ENCODE results near the gene BNC2.

BNC2 gene

DNA sequence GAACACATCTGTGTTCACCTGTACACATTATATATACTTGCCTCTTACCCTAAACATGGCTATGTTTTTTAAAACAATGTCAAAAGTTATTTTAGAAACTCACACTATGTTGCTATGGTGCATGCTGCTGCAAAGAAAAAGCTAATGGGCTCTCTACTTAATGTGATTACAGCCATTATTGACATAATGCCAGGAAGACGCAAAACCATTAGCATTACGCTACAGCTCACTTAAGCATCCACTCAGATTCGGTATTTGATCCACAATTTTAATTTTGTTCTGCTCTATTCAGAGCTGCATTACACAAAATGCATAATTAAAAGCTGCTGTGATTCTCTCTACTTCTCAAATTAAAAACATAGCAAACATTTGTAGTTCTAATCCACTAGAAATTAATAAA lies 395.2 kb downstream of the BNC2 start:
- POLR2A ChIA-PET, result no interaction called here
- DNase-seq (ENCODE audit: extremely low spot score), result no peak
- TF ChIP-seq, protein P1, sequence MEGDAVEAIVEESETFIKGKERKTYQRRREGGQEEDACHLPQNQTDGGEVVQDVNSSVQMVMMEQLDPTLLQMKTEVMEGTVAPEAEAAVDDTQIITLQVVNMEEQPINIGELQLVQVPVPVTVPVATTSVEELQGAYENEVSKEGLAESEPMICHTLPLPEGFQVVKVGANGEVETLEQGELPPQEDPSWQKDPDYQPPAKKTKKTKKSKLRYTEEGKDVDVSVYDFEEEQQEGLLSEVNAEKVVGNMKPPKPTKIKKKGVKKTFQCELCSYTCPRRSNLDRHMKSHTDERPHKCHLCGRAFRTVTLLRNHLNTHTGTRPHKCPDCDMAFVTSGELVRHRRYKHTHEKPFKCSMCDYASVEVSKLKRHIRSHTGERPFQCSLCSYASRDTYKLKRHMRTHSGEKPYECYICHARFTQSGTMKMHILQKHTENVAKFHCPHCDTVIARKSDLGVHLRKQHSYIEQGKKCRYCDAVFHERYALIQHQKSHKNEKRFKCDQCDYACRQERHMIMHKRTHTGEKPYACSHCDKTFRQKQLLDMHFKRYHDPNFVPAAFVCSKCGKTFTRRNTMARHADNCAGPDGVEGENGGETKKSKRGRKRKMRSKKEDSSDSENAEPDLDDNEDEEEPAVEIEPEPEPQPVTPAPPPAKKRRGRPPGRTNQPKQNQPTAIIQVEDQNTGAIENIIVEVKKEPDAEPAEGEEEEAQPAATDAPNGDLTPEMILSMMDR (IDR thresholded peaks at IDR 0.05; ENCODE audit: control extremely low read depth, extremely low read depth, low read depth, missing control alignments), result no peak
- CTCF ChIA-PET, result no interaction called here

DNA sequence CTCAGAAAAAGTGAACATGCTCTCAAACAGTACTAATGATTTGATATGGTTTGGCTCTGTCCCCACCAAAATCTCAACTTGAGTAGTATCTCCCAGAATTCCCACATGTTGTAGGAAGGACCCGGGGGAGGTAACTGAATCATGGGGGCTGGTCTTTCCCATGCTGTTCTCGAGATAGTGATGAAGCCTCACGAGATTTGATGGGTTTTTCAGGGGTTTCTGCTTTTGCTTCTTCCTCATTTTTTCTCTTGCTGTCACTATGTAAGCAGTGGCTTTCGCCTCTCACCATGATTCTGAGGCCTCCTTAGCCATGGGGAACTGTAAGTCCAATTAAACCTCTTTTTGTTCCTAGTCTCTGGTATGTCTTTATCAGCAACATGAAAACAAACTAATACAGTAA lies 401.3 kb downstream of the BNC2 start:
- ChIA-PET CTCF (no interaction called here), POLR2A (no interaction called here)
- TF ChIP-seq, protein P1 (IDR thresholded peaks at IDR 0.05; ENCODE audit: control extremely low read depth, extremely low read depth, low read depth, missing control alignments), result no peak
- DNase-seq (ENCODE audit: extremely low spot score), result no peak

DNA sequence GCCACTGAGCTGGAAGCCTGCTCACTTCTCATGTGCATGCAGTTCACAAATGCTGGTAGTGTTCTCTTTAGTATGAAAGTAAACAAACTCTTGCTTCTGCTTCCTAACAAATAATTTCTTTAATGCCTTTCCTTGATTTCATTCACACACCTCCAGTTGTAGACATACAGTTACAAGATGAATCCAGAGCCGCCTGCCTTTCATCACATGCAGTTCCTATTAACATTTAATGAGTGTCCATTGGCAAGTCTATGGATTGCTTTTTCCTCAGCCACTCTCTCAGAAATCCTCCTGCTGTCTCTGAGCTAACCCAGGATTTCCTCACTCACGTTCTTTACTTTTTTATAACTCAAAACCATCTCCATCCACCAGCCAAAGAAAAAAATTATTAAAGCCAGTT lies 408.6 kb downstream of the BNC2 start:
- DNase-seq (ENCODE audit: extremely low spot score), result no peak
- TF ChIP-seq, protein P1 (IDR thresholded peaks at IDR 0.05; ENCODE audit: control extremely low read depth, extremely low read depth, low read depth, missing control alignments), result no peak
- ChIA-PET POLR2A (no interaction called here), CTCF (interaction anchor here (1.1 to 1.3 kb wide), 2 partner anchors 11 to 12 kb away, joined by 3 read pairs; no protein-coding TSS in a partner anchor)

DNA sequence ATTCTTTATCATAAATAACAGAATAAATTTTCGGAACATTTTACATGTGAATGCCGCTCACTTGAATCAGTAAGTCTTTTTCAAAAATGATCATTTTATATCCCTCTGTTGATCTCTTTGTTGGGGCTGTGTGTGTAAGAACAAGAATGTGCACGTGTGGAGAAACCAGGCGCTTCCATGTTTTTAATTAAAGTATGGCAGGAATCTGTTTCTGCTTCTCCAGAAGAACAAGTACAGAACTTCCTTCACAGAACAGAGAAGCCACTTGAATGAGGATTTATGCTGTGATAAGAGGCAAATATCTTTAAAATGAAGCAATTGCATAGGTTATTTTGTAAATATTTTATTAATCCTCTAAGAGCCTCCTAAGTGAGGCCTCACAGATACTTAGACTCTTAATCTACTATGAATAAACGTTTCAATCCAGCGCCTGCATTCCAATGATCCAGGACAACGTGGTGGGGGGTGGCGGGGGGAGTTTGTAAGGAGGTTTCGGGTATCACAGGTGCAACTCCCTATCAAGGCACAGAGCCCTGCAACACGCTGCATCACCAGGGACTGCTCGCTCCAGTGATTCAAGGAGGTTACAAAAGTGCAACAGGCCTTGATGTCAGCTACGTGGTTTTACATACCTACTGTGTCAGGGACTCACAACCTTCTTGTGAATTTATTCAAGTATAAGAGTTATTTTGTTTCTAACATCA lies 409.2 kb downstream of the BNC2 start:
- no peak for DNase-seq (ENCODE audit: extremely low spot score)
- CTCF ChIA-PET, result interaction anchor here (1.1 to 1.3 kb wide), 2 partner anchors 11 to 12 kb away, joined by 3 read pairs; no protein-coding TSS in a partner anchor

DNA sequence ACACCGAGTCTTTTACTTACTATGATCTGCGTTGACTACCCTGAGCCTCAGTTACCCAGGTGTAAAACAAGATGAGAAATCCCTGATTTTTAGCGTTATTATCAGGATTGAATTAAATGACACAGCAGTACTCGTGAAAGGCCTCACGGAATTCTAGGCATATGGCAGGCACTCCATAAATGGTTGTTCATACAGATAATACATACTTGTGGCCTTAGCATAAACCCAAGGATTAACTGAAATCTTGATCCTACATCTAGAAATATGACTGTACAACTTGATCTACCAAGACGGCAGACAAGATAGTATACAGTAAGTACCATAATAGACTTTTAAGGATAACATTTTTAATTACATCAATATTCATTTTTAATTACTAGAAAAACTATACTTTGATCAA lies 409.8 kb downstream of the BNC2 start:
- TF ChIP-seq, protein P1 (IDR thresholded peaks at IDR 0.05; ENCODE audit: control extremely low read depth, extremely low read depth, low read depth, missing control alignments), result no peak
- ChIA-PET CTCF (interaction anchor here (1.2 kb wide), 1 partner anchor 13 kb away, joined by 4 read pairs; no protein-coding TSS in a partner anchor), POLR2A (no interaction called here)
- no peak for DNase-seq (ENCODE audit: extremely low spot score)

More for the DNA sequence above, 409.2 kb downstream of the BNC2 start:
- TF ChIP-seq, protein P1 (IDR thresholded peaks at IDR 0.05; ENCODE audit: control extremely low read depth, extremely low read depth, low read depth, missing control alignments), result no peak
- POLR2A ChIA-PET, result no interaction called here

DNA sequence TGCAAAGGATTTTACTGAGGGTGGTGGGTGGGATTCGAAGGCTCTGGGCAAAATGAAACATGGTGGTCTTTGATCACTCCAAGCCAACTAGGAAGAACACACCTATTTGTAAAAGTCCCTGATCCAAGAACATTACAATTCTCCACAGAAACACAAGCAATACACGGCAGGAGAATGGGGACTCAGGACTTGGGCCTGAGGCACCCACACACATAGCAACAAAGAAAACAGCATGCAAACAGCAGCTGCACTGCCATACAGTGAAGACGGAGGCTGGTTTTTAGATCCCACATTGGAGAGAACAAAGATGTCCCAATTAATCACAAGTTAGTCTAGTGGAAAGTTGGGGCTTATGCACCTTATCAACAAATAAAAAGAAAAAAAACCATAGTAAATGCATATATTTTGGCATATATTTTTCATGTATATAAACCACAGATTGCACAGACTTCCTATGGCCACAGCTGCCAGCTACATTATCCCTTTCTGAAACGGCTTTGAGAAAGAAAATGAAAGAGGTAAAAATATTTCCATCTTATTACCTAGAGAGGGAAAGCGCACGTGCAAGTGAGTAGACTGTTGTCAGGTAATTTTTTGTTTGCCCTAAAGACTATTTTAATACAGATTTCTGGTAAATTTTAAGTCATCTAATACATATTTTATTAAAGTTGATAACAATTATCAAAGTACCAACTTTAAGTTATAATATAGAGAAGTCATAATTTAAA lies 410.9 kb downstream of the BNC2 start:
- TF ChIP-seq, protein P1 (IDR thresholded peaks at IDR 0.05; ENCODE audit: control extremely low read depth, extremely low read depth, low read depth, missing control alignments), result no peak
- ChIA-PET CTCF (interaction anchor here (1.2 kb wide), 2 partner anchors 12 to 16 kb away, joined by 3 to 4 read pairs; no protein-coding TSS in a partner anchor), POLR2A (no interaction called here)
- DNase-seq (ENCODE audit: extremely low spot score), result no peak

Measured in GM10248 (cell line).